Measurements from ENCODE around the gene RABGAP1L.
A peak's percentile ranks its signal among the peaks of the same experiment; 100 is the strongest.
"Not testable (repeated sequence)": the region's sequence is repeated elsewhere in the genome, so short reads cannot be mapped to it uniquely, and the experiment has no call there.

The RABGAP1L gene

GRCh38 chr1:174131032-174131638 lies 28.2 kb upstream of the RABGAP1L start:
- Histone ChIP-seq H4K20me1 (no peaks in the 10 kb centered on the region), H3K4me1 (peaks cover 25% of the 10 kb centered on the region)

GRCh38 chr1:174134003-174134659 lies 25.2 kb upstream of the RABGAP1L start:
- Histone ChIP-seq H3K27ac (no peak overlapping the region), H3K27me3 (no peaks in the 10 kb centered on the region), H3K4me1 (peaks cover 25% of the 10 kb centered on the region), H3K4me2 (peak overlapping the region; percentile 49), H3K36me3 (no peaks in the 10 kb centered on the region), H3K4me3 (no peak overlapping the region), H3K9ac (no peak overlapping the region), H3K9me3 (0 out of 2 replicates have a peak, but pooled peaks cover 3% of the 10 kb centered on the region), H4K20me1 (no peaks in the 10 kb centered on the region)
- no peak for TF ChIP-seq Cebpa-rat (IDR thresholded peaks at IDR 0.05)

More at GRCh38 chr1:174131032-174131638, 28.2 kb upstream of the RABGAP1L start:
- no peak overlapping the region for H3K4me2 ChIP-seq
- TF ChIP-seq Cebpa-rat (IDR thresholded peaks at IDR 0.05), result no peak
- peaks cover 9% of the 10 kb centered on the region; the same call in 1 of the 2 replicates for H3K9me3 ChIP-seq
- no peaks in the 10 kb centered on the region for H3K36me3 ChIP-seq
- no peaks in the 10 kb centered on the region for H3K27me3 ChIP-seq
- H3K9ac ChIP-seq, result no peak overlapping the region
- no peak overlapping the region for H3K4me3 ChIP-seq
- H3K27ac ChIP-seq, result no peak overlapping the region

- H3K36me3 ChIP-seq, result no peaks in the 10 kb centered on the region
- H3K4me2 ChIP-seq, result 0 out of 2 replicates have a peak overlapping the region, but pooled peaks have one; percentile 9
- no peak for TF ChIP-seq Cebpa-rat (IDR thresholded peaks at IDR 0.05)
- 0 out of 2 replicates have a peak, but pooled peaks cover 3% of the 10 kb centered on the region for H3K9me3 ChIP-seq
- no peaks in the 10 kb centered on the region for H3K27me3 ChIP-seq
- no peaks in the 10 kb centered on the region for H4K20me1 ChIP-seq
- H3K27ac ChIP-seq, result no peak overlapping the region
- H3K4me3 ChIP-seq, result no peak overlapping the region
- no peak overlapping the region for H3K9ac ChIP-seq
- H3K4me1 ChIP-seq, result peaks cover 25% of the 10 kb centered on the region
These were observed 24.1 kb upstream of the RABGAP1L start for GRCh38 chr1:174135211-174135610.

GRCh38 chr1:174136714-174137113 lies 22.6 kb upstream of the RABGAP1L start:
- no peaks in the 10 kb centered on the region for H3K9me3 ChIP-seq
- no peak overlapping the region for H3K27ac ChIP-seq
- no peak for TF ChIP-seq Cebpa-rat (IDR thresholded peaks at IDR 0.05)
- H3K27me3 ChIP-seq, result no peaks in the 10 kb centered on the region
- H3K4me2 ChIP-seq, result no peak overlapping the region
- H3K4me3 ChIP-seq, result no peak overlapping the region
- H3K9ac ChIP-seq, result no peak overlapping the region
- H4K20me1 ChIP-seq, result no peaks in the 10 kb centered on the region
- peaks cover 25% of the 10 kb centered on the region for H3K4me1 ChIP-seq
- H3K36me3 ChIP-seq, result no peaks in the 10 kb centered on the region

GRCh38 chr1:174142836-174143235 lies 16.5 kb upstream of the RABGAP1L start:
- Histone ChIP-seq H3K27me3 (no peaks in the 10 kb centered on the region), H3K4me1 (no peaks in the 10 kb centered on the region), H3K9me3 (no peaks in the 10 kb centered on the region), H4K20me1 (no peaks in the 10 kb centered on the region), H3K4me3 (no peak overlapping the region), H3K36me3 (no peaks in the 10 kb centered on the region), H3K9ac (no peak overlapping the region), H3K27ac (no peak overlapping the region), H3K4me2 (no peak overlapping the region)
- TF ChIP-seq Cebpa-rat (IDR thresholded peaks at IDR 0.05), result no peak

GRCh38 chr1:174143727-174144396 lies 15.5 kb upstream of the RABGAP1L start:
- H3K4me2 ChIP-seq, H3K36me3 ChIP-seq, H4K20me1 ChIP-seq, H3K9me3 ChIP-seq, H3K9ac ChIP-seq, H3K27me3 ChIP-seq, H3K4me3 ChIP-seq, H3K4me1 ChIP-seq, H3K27ac ChIP-seq: not testable (repeated sequence)

GRCh38 chr1:174144397-174144783 lies 14.9 kb upstream of the RABGAP1L start:
- not testable (repeated sequence) for H3K4me2 ChIP-seq, H3K9me3 ChIP-seq, H3K27ac ChIP-seq, H3K4me1 ChIP-seq, H3K27me3 ChIP-seq, H3K36me3 ChIP-seq, H3K9ac ChIP-seq, H3K4me3 ChIP-seq, H4K20me1 ChIP-seq

- H3K4me1 ChIP-seq, result peaks cover 11% of the 10 kb centered on the region; the same call in 1 of the 2 replicates
These were observed 10.1 kb upstream of the RABGAP1L start for GRCh38 chr1:174149216-174149615.

GRCh38 chr1:174150499-174150898 lies 8.8 kb upstream of the RABGAP1L start:
- Histone ChIP-seq H4K20me1 (no peaks in the 10 kb centered on the region), H3K4me1 (peaks cover 11% of the 10 kb centered on the region; the same call in 1 of the 2 replicates), H3K9ac (no peak overlapping the region), H3K27me3 (no peaks in the 10 kb centered on the region), H3K27ac (no peak overlapping the region), H3K4me2 (no peak overlapping the region), H3K36me3 (no peaks in the 10 kb centered on the region), H3K9me3 (peaks cover 4% of the 10 kb centered on the region), H3K4me3 (no peak overlapping the region)
- no peak for TF ChIP-seq Cebpa-rat (IDR thresholded peaks at IDR 0.05)

More at GRCh38 chr1:174149216-174149615, 10.1 kb upstream of the RABGAP1L start:
- no peak for TF ChIP-seq Cebpa-rat (IDR thresholded peaks at IDR 0.05)
- Histone ChIP-seq H3K9ac (no peak overlapping the region), H3K4me2 (no peak overlapping the region), H4K20me1 (no peaks in the 10 kb centered on the region), H3K27me3 (no peaks in the 10 kb centered on the region), H3K4me3 (no peak overlapping the region), H3K36me3 (no peaks in the 10 kb centered on the region), H3K27ac (no peak overlapping the region), H3K9me3 (peaks cover 4% of the 10 kb centered on the region)

- Histone ChIP-seq H3K27ac (no peak overlapping the region), H3K4me3 (no peak overlapping the region), H3K9me3 (peaks cover 4% of the 10 kb centered on the region), H3K4me1 (peaks cover 11% of the 10 kb centered on the region; the same call in 1 of the 2 replicates), H3K27me3 (no peaks in the 10 kb centered on the region), H3K9ac (no peak overlapping the region), H3K4me2 (no peak overlapping the region), H4K20me1 (no peaks in the 10 kb centered on the region), H3K36me3 (no peaks in the 10 kb centered on the region)
- TF ChIP-seq Cebpa-rat (IDR thresholded peaks at IDR 0.05), result no peak
These were observed 6.9 kb upstream of the RABGAP1L start for GRCh38 chr1:174152427-174152826.
